Mammary epithelial cell (primary cell): ENCODE data around the gene LYZL6.

Experiments
- EZH2 ChIP-seq: IDR thresholded peaks from 2 replicates; pipeline ENCODE4 v1.6.1; 2012; ENCODE audit warnings: low read length, inconsistent platforms, borderline replicate concordance
- TF ChIP-seq, protein P1 (sequence below), 2 donors: IDR thresholded peaks in 1 of 2; conservative IDR thresholded peaks in 1 of 2; 2 replicates each; pipeline ENCODE4 v1.5.1; 2011 to 2012; ENCODE audit warnings: inconsistent platforms in 2 of 2, low read length in 2 of 2, mild to moderate bottlenecking in 2 of 2, control low read depth in 1 of 2, low read depth in 1 of 2; ENCODE audit not compliant: insufficient read depth in 1 of 2; ENCODE audit errors: extremely low read depth in 1 of 2

DNA sequence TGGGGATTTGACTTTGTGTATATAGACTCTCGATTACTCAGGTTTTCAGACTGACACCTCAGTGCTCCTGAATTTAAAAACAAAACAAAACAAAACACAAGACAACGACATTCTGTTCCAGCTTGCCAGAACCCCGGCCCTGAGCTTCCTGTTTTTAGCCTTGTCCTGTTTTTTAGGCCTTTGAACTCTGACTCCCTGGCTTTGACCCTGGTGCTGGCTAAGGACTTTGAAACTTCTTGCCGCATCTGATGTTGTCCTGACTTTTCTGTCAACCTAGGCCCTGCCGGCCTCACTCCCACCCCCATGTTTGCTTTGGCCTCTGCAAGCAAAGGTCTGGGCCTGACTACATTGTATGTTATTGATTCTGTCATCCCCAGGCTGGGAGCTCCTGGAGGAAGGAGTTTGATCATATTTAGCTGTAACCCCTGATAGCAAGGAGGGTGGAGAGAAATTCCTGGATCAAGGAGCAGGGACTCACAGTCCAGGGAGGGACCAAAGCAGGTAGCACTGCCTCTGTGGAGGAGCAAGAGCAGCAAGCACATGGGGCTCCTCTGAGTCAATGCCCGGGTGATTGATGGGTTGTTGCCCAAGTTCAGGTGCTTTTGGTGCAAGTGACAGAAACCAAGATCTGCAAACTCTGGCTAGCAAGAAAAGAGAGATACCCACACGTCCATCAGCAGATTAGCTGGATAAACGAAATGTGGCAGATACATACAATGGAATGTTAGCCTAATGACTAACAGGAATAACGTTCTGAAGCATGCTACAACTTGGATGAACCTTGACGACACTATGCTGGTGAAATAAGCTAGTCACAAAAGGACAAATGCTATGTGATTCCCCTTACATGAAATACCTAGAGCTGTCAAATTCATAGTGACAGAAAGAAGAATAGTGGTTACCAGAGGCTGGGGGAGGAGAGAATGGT is 30.1 kb upstream of the LYZL6 start:
- TF ChIP-seq, protein P1, sequence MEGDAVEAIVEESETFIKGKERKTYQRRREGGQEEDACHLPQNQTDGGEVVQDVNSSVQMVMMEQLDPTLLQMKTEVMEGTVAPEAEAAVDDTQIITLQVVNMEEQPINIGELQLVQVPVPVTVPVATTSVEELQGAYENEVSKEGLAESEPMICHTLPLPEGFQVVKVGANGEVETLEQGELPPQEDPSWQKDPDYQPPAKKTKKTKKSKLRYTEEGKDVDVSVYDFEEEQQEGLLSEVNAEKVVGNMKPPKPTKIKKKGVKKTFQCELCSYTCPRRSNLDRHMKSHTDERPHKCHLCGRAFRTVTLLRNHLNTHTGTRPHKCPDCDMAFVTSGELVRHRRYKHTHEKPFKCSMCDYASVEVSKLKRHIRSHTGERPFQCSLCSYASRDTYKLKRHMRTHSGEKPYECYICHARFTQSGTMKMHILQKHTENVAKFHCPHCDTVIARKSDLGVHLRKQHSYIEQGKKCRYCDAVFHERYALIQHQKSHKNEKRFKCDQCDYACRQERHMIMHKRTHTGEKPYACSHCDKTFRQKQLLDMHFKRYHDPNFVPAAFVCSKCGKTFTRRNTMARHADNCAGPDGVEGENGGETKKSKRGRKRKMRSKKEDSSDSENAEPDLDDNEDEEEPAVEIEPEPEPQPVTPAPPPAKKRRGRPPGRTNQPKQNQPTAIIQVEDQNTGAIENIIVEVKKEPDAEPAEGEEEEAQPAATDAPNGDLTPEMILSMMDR (conservative IDR thresholded peaks at IDR 0.05 in 1 of 2, IDR thresholded peaks at IDR 0.05 in 1 of 2; ENCODE audit: extremely low read depth in 1 of 2, insufficient read depth in 1 of 2, low read depth in 1 of 2, low read length in 2 of 2), result no peak
- TF ChIP-seq EZH2, result no peak
